Glutamatergic neuron (in vitro differentiated cells): ENCODE results near the gene CACHD1. TPM values are rescaled to one million over a fixed set of nuclear protein-coding genes. Genes with fewer than 3 reads are reported as not detected.

Experiments used
- DNase-seq: peaks from one replicate; pipeline ENCODE4 v3.0.0; 2022
- H3K27ac Mint-ChIP-seq: one replicate; pipeline ENCODE4 v1.8.0; 2020; ENCODE audit warnings: mild to moderate bottlenecking, mixed read lengths, inconsistent platforms; ENCODE audit not compliant: unreplicated experiment
- H3K27me3 Mint-ChIP-seq: one replicate; pipeline ENCODE4 v1.8.0; 2020; ENCODE audit warnings: mild to moderate bottlenecking, moderate library complexity, mixed read lengths, inconsistent platforms; ENCODE audit not compliant: unreplicated experiment
- H3K36me3 Mint-ChIP-seq: one replicate; pipeline ENCODE4 v1.8.0; 2020; ENCODE audit warnings: mild to moderate bottlenecking, mixed read lengths, inconsistent platforms; ENCODE audit not compliant: unreplicated experiment
- H3K4me1 Mint-ChIP-seq: one replicate; pipeline ENCODE4 v1.8.0; 2020; ENCODE audit warnings: mild to moderate bottlenecking, low read depth, mixed read lengths, inconsistent platforms; ENCODE audit not compliant: unreplicated experiment
- H3K4me3 Mint-ChIP-seq: one replicate; pipeline ENCODE4 v1.8.0; 2020; ENCODE audit warnings: mild to moderate bottlenecking, mixed read lengths, inconsistent platforms; ENCODE audit not compliant: unreplicated experiment
- H3K9me3 Mint-ChIP-seq: one replicate; pipeline ENCODE4 v1.8.0; 2020; ENCODE audit warnings: mild to moderate bottlenecking, moderate library complexity, mixed read lengths, inconsistent platforms; ENCODE audit not compliant: unreplicated experiment
- total RNA-seq: library from RNA; stranded (reverse); fragmentation: NEBNext Ultra II Directional; extraction: Animal tissue kit (Norgen Biotek cat#: 25700); gene quantifications from one replicate; pipeline ENCODE4 v1.2.1, GENCODE V29; 2021; ENCODE audit not compliant: unreplicated experiment
- TF ChIP-seq, protein P1 (sequence below): fragments of 200-600 bp; sonication (generic); IDR thresholded peaks from one replicate; pipeline ENCODE4 v1.5.0; 2021; ENCODE audit not compliant: partially characterized antibody, unreplicated experiment

CACHD1 gene
- total RNA-seq, 1 donor from 2014 or later, result 9.4 TPM

- no peak for DNase-seq
- H3K9me3 Mint-ChIP-seq, result peaks cover 2% of the 10 kb centered on the region
- H3K4me1 Mint-ChIP-seq, result peaks cover 18% of the 10 kb centered on the region
- TF ChIP-seq, protein P1, sequence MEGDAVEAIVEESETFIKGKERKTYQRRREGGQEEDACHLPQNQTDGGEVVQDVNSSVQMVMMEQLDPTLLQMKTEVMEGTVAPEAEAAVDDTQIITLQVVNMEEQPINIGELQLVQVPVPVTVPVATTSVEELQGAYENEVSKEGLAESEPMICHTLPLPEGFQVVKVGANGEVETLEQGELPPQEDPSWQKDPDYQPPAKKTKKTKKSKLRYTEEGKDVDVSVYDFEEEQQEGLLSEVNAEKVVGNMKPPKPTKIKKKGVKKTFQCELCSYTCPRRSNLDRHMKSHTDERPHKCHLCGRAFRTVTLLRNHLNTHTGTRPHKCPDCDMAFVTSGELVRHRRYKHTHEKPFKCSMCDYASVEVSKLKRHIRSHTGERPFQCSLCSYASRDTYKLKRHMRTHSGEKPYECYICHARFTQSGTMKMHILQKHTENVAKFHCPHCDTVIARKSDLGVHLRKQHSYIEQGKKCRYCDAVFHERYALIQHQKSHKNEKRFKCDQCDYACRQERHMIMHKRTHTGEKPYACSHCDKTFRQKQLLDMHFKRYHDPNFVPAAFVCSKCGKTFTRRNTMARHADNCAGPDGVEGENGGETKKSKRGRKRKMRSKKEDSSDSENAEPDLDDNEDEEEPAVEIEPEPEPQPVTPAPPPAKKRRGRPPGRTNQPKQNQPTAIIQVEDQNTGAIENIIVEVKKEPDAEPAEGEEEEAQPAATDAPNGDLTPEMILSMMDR, result no peak
- H3K4me3 Mint-ChIP-seq, result no peak overlapping the region
- no peaks in the 10 kb centered on the region for H3K36me3 Mint-ChIP-seq
- peaks cover 2% of the 10 kb centered on the region for H3K27me3 Mint-ChIP-seq
- no peak overlapping the region for H3K27ac Mint-ChIP-seq
Observed at GRCh38 chr1:64578270-64578973, 108.5 kb downstream of the CACHD1 start.

- H3K36me3 Mint-ChIP-seq, result no peaks in the 10 kb centered on the region
- no peak for DNase-seq
- no peak overlapping the region for H3K4me3 Mint-ChIP-seq
- H3K4me1 Mint-ChIP-seq, result peaks cover 18% of the 10 kb centered on the region
- H3K9me3 Mint-ChIP-seq, result no peaks in the 10 kb centered on the region
- H3K27ac Mint-ChIP-seq, result no peak overlapping the region
- TF ChIP-seq, protein P1, result no peak
- H3K27me3 Mint-ChIP-seq, result no peaks in the 10 kb centered on the region
Observed at GRCh38 chr1:64579767-64580166, 109.8 kb downstream of the CACHD1 start.

DNA sequence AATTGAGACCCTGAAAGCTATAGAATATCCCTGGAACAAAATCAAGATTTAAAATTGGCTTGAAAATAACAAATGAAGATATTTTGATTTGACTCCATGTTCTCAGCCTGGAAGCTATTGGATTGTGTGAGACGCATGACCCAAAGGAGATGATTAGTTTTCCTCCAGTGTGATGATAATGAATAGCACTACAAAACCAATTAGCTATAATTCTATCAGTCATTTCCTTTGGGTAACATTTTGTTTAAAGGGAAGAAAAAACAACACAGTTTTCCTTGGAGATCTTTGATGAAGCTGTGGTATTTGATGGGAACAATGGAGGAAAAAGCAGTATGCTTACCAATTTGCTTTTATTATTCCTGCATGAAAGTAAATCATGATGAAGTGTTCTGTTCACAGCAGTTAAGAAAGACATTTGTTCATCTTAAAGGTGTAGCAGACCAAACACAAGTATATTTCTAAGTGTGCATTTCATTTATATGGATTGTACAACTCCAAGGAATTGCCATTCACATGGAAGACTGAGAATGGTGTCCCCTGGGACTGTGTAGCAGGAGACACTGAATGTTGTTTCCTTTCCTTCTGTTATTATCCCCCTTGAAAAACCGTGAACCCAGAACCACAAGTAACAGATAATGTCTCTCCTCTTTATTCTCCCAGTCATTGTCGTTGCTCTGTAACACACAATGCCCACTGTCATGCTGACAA is 111.4 kb downstream of the CACHD1 start:
- Mint-ChIP-seq H3K27me3 (no peaks in the 10 kb centered on the region), H3K4me1 (peaks cover 11% of the 10 kb centered on the region)

DNA sequence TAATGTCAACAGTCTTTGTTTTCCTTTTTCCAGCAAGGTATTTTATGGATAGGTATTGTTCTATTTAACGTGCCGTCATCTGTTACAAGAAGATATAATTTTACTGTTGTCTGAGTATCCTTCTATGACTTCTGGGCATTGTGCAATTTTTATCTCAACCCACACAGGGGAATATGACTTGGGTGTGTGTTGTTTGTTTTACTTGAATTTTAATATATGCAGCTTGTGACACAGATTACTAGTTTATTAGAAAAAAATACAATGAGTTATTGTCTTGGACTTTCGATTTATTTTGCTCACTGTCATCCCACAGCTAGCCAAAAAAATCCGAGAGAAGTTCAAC is 111.9 kb downstream of the CACHD1 start:
- no peaks in the 10 kb centered on the region for H3K36me3 Mint-ChIP-seq
- TF ChIP-seq, protein P1, result no peak
- H3K27ac Mint-ChIP-seq, result no peak overlapping the region
- H3K9me3 Mint-ChIP-seq, result no peaks in the 10 kb centered on the region
- no peak for DNase-seq
- H3K27me3 Mint-ChIP-seq, result no peaks in the 10 kb centered on the region
- peak overlapping the region; percentile 7 for H3K4me3 Mint-ChIP-seq
- H3K4me1 Mint-ChIP-seq, result peaks cover 11% of the 10 kb centered on the region

More for the DNA sequence above, 111.4 kb downstream of the CACHD1 start:
- Mint-ChIP-seq H3K36me3 (no peaks in the 10 kb centered on the region), H3K4me3 (peak overlapping the region; percentile 7), H3K27ac (no peak overlapping the region), H3K9me3 (no peaks in the 10 kb centered on the region)
- DNase-seq, result no peak
- TF ChIP-seq, protein P1, result no peak

GRCh38 chr1:64584479-64584878 is 114.5 kb downstream of the CACHD1 start:
- no peaks in the 10 kb centered on the region for H3K36me3 Mint-ChIP-seq
- no peak overlapping the region for H3K27ac Mint-ChIP-seq
- no peaks in the 10 kb centered on the region for H3K9me3 Mint-ChIP-seq
- TF ChIP-seq, protein P1, result no peak
- no peaks in the 10 kb centered on the region for H3K27me3 Mint-ChIP-seq
- peaks cover 10% of the 10 kb centered on the region for H3K4me1 Mint-ChIP-seq
- DNase-seq, result no peak
- no peak overlapping the region for H3K4me3 Mint-ChIP-seq
